ENCODE data around the gene AP1M2. TPM values are rescaled to one million over a fixed set of nuclear protein-coding genes. Genes with fewer than 3 reads are reported as not detected.

AP1M2 gene
- total and polyA plus RNA-seq, 4 experiments from 2014 or later = not detected

DNA sequence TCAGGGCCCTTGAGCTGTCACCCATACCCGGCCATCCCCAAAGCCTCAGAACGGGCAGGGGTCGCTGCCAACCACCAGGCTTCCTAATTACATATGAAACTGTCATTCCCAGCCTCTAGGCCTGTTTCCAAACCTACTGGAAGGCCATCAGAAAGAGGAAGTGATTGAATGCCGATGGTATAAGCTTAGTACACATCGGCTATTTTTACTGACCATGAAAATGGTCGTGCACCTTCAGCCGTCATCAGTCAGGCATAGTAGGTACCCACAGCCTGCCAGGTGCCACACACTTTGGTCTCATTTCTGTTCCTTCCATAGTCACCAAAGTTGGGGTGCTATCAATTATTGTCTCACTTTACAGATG lies 31.5 kb downstream of the AP1M2 start:
- Histone ChIP-seq H3K27me3 (ENCODE audit: insufficient read depth, low read length) (no peaks in the 10 kb centered on the region), H3K4me1 (ENCODE audit: insufficient read depth, low read length) (peaks cover 51% of the 10 kb centered on the region), H3K36me3 (ENCODE audit: insufficient read depth, low read length) (peaks cover 69% of the 10 kb centered on the region), H3K9me3 (ENCODE audit: control insufficient read depth in 1 of 2, low read length in 2 of 2) (no peaks in the 10 kb centered on the region), H3K4me3 (ENCODE audit: low read length in 2 of 2) (no peak overlapping the region), H3K27ac (ENCODE audit: low read depth, low read length) (peak overlapping the region; percentile 53)
- no peaks in the 10 kb centered on the region for H3K27me3 Mint-ChIP-seq
- ChIA-PET POLR2A (ENCODE audit: partially characterized antibody) (interaction anchor here (1.2 to 7.0 kb wide), 3 partner anchors 10 to 146 kb away, joined by 4 to 128 read pairs (median 5); partner anchors contain the start of genes CDKN2D, KRI1 and QTRT1), CTCF (ENCODE audit: partially characterized antibody) (interaction anchor here (0.8 to 4.3 kb wide), 7 partner anchors 10 to 49 kb away, joined by 3 to 16 read pairs (median 4); no protein-coding TSS in a partner anchor)
- peak overlapping the region in 3 of 8 donors; percentile 8 to 35 (median 17) for H3K4me3 Mint-ChIP-seq
- intact Hi-C loops (cut with micrococcal nuclease) = no loop called here
- DNase-seq = no peak
- peak overlapping the region in 6 of 7 donors; percentile 64 to 90 (median 76) for H3K27ac Mint-ChIP-seq
- H3K4me1 Mint-ChIP-seq = peaks cover 20 to 56% (median 35%) of the 10 kb centered on the region in 4 donors
- no peaks in the 10 kb centered on the region for H3K9me3 Mint-ChIP-seq
- peaks cover 28 to 55% of the 10 kb centered on the region in 2 donors for H3K36me3 Mint-ChIP-seq

DNA sequence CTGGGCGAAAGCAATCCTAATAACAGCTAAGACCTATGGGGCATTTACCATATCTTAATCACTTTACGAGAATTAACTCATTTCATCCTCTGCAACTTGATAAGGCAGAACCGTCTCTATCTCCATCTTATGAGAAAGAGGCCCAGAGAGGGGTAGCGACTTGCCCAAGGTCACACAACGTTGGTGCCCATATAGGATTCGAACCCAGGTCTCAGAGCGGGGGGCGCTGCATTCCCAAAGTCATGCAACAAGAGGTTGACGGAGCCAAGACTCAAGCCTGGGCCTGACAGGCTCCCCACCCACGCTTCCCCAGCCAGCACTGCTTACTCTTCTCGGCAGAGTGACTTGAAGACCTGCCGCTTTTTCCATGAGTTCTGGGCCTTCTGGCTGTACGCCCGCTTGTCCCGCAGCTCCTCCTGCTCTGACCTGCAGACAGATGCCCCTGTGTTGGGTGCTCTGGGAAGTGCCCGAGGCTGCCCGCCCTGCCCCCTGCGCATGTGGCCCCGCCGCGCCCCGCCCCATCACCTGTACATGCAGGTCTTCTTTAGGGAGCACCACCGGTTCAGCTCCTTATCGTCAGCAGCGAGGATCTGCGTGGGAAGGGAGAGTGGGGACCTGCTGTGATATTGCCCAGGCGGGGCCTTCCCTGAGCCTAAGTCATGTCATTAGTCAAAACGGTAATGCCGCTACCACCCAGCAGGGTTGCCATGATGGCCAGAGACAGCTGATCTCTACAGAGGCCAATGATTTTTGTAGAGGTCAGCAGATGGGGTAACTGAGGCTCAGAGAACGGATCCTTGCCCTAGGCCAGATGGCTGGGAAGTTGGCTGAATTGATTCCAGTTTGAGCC lies 32.1 kb downstream of the AP1M2 start:
- Mint-ChIP-seq H3K36me3 (peaks cover 30 to 58% of the 10 kb centered on the region in 2 donors), H3K4me1 (peaks cover 20 to 56% (median 36%) of the 10 kb centered on the region in 4 donors), H3K4me3 (peak overlapping the region in 7 of 8 donors; percentile 71 to 86 (median 83)), H3K9me3 (no peaks in the 10 kb centered on the region), H3K27ac (peak overlapping the region; percentile 35 to 95 (median 93)), H3K27me3 (no peaks in the 10 kb centered on the region)
- H3K4me1 ChIP-seq (ENCODE audit: insufficient read depth, low read length) = peaks cover 51% of the 10 kb centered on the region
- no peak for DNase-seq
- peaks cover 63% of the 10 kb centered on the region for H3K36me3 ChIP-seq (ENCODE audit: insufficient read depth, low read length)
- intact Hi-C loops (cut with micrococcal nuclease) = loop anchor here (1.0 kb wide), 2 partner anchors 11 to 12 kb away; partner anchors contain the start of genes ATG4D and KRI1
- CTCF ChIA-PET (ENCODE audit: partially characterized antibody) = interaction anchor here (1.0 to 4.3 kb wide), 12 partner anchors 9 to 151 kb away, joined by 3 to 31 read pairs (median 4); partner anchors contain the start of gene CDKN2D
- peak overlapping the region in 1 of 2 donors; percentile 22 for H3K4me3 ChIP-seq (ENCODE audit: low read length in 2 of 2)
- H3K9me3 ChIP-seq (ENCODE audit: control insufficient read depth in 1 of 2, low read length in 2 of 2) = no peaks in the 10 kb centered on the region
- H3K27ac ChIP-seq (ENCODE audit: low read depth, low read length) = peak overlapping the region; percentile 53
- H3K27me3 ChIP-seq (ENCODE audit: insufficient read depth, low read length) = no peaks in the 10 kb centered on the region
- POLR2A ChIA-PET (ENCODE audit: partially characterized antibody) = interaction anchor here (1.2 to 7.0 kb wide), 6 partner anchors 10 to 146 kb away, joined by 4 to 128 read pairs (median 10); partner anchors contain the start of genes ATG4D, CDKN2D, KRI1 and QTRT1

DNA sequence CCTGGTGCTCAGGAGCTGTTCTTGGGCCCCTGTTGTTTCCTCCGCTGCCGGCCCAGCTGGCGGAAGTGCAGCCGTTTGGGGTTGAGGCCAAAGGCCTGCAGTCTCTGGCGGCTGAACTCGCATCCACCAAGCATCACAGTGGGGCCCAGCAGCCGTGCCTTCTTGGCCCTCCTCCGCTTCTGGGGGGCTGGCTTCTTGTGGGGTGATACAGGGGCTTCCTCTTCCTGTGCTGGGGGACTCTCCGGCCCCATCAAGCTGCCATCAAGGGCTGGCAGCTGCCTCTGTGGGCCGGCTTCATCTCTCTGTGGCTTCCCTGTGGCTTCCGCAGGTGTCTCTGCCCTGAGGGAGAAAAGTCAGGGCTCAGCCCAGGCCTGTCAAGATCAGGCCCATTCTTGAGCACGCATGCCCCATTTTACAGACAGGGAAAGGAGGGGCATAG lies 33.1 kb downstream of the AP1M2 start:
- Mint-ChIP-seq H3K27ac (peak overlapping the region; percentile 90 to 97 (median 93)), H3K4me1 (peaks cover 20 to 56% (median 36%) of the 10 kb centered on the region in 4 donors), H3K9me3 (no peaks in the 10 kb centered on the region), H3K4me3 (peak overlapping the region; percentile 45 to 86 (median 82)), H3K27me3 (no peaks in the 10 kb centered on the region), H3K36me3 (peaks cover 29 to 66% of the 10 kb centered on the region in 2 donors)
- Histone ChIP-seq H3K36me3 (ENCODE audit: insufficient read depth, low read length) (peaks cover 53% of the 10 kb centered on the region), H3K27ac (ENCODE audit: low read depth, low read length) (peak overlapping the region; percentile 53), H3K9me3 (ENCODE audit: control insufficient read depth in 1 of 2, low read length in 2 of 2) (no peaks in the 10 kb centered on the region), H3K4me1 (ENCODE audit: insufficient read depth, low read length) (peaks cover 51% of the 10 kb centered on the region), H3K4me3 (ENCODE audit: low read length in 2 of 2) (peak overlapping the region; percentile 2 to 22), H3K27me3 (ENCODE audit: insufficient read depth, low read length) (no peaks in the 10 kb centered on the region)
- peak; percentile 63 to 73 (median 68) for DNase-seq
- ChIA-PET POLR2A (ENCODE audit: partially characterized antibody) (interaction anchor here (0.6 to 7.0 kb wide), 9 partner anchors 10 to 148 kb away, joined by 3 to 128 read pairs (median 4); partner anchors contain the start of genes ATG4D, CDKN2D, KRI1 and QTRT1), CTCF (ENCODE audit: partially characterized antibody) (interaction anchor here (0.6 to 4.3 kb wide), 13 partner anchors 9 to 474 kb away, joined by 3 to 31 read pairs (median 4); partner anchors contain the start of genes CDKN2D and QTRT1)
- intact Hi-C loops (cut with micrococcal nuclease) = loop anchor here (1.0 kb wide), 2 partner anchors 11 to 12 kb away; partner anchors contain the start of genes ATG4D and KRI1

- Mint-ChIP-seq H3K9me3 (no peaks in the 10 kb centered on the region), H3K27ac (peak overlapping the region; percentile 90 to 97 (median 93))
- H3K4me1 ChIP-seq (ENCODE audit: insufficient read depth, low read length) = peaks cover 51% of the 10 kb centered on the region
Measured at GRCh38 chr19:10553087-10553667, 33.9 kb downstream of the AP1M2 start.

GRCh38 chr19:10552510-10553053 lies 34.5 kb downstream of the AP1M2 start:
- DNase-seq = no peak
- no peak overlapping the region for H3K4me3 ChIP-seq (ENCODE audit: low read length in 2 of 2)
- POLR2A ChIA-PET (ENCODE audit: partially characterized antibody) = interaction anchor here (0.7 to 7.0 kb wide), 8 partner anchors 9 to 149 kb away, joined by 3 to 128 read pairs (median 4); partner anchors contain the start of genes ATG4D, CDKN2D, KRI1 and QTRT1

More at GRCh38 chr19:10553087-10553667, 33.9 kb downstream of the AP1M2 start:
- POLR2A ChIA-PET (ENCODE audit: partially characterized antibody) = interaction anchor here (0.7 to 7.0 kb wide), 9 partner anchors 9 to 148 kb away, joined by 3 to 128 read pairs (median 5); partner anchors contain the start of genes ATG4D, CDKN2D, KRI1 and QTRT1
- peak overlapping the region; percentile 53 for H3K27ac ChIP-seq (ENCODE audit: low read depth, low read length)
- no peaks in the 10 kb centered on the region for H3K9me3 ChIP-seq (ENCODE audit: control insufficient read depth in 1 of 2, low read length in 2 of 2)
- peaks cover 53% of the 10 kb centered on the region for H3K36me3 ChIP-seq (ENCODE audit: insufficient read depth, low read length)
- CTCF ChIA-PET (ENCODE audit: partially characterized antibody) = interaction anchor here (0.6 to 4.3 kb wide), 19 partner anchors 10 to 475 kb away, joined by 3 to 31 read pairs (median 4); partner anchors contain the start of genes CDKN2D and QTRT1
- intact Hi-C loops (cut with micrococcal nuclease) = no loop called here
- no peaks in the 10 kb centered on the region for H3K27me3 Mint-ChIP-seq
- no peaks in the 10 kb centered on the region for H3K27me3 ChIP-seq (ENCODE audit: insufficient read depth, low read length)
- H3K4me1 Mint-ChIP-seq = peaks cover 20 to 53% (median 36%) of the 10 kb centered on the region in 4 donors
- H3K4me3 Mint-ChIP-seq = peak overlapping the region in 6 of 8 donors; percentile 64 to 86 (median 84)
- H3K4me3 ChIP-seq (ENCODE audit: low read length in 2 of 2) = no peak overlapping the region
- peak in 1 of 5 donors; percentile 8 for DNase-seq
- H3K36me3 Mint-ChIP-seq = peaks cover 29 to 67% of the 10 kb centered on the region in 2 donors

GRCh38 chr19:10551698-10552301 lies 35.3 kb downstream of the AP1M2 start:
- Histone ChIP-seq H3K9me3 (ENCODE audit: control insufficient read depth in 1 of 2, low read length in 2 of 2) (no peaks in the 10 kb centered on the region), H3K27ac (ENCODE audit: low read depth, low read length) (peak overlapping the region; percentile 53), H3K36me3 (ENCODE audit: insufficient read depth, low read length) (peaks cover 53% of the 10 kb centered on the region), H3K4me1 (ENCODE audit: insufficient read depth, low read length) (peaks cover 51% of the 10 kb centered on the region), H3K27me3 (ENCODE audit: insufficient read depth, low read length) (no peaks in the 10 kb centered on the region), H3K4me3 (ENCODE audit: low read length in 2 of 2) (no peak overlapping the region)
- intact Hi-C loops (cut with micrococcal nuclease) = no loop called here
- peak overlapping the region; percentile 29 to 86 (median 63) for H3K27ac Mint-ChIP-seq
- peak in 3 of 5 donors; percentile 23 to 28 (median 27) for DNase-seq
- ChIA-PET POLR2A (ENCODE audit: partially characterized antibody) (interaction anchor here (1.2 to 7.0 kb wide), 3 partner anchors 14 to 52 kb away, joined by 3 to 128 read pairs (median 13); partner anchors contain the start of genes CDKN2D and KRI1), CTCF (ENCODE audit: partially characterized antibody) (interaction anchor here (0.7 to 4.2 kb wide), 12 partner anchors 10 to 148 kb away, joined by 3 to 31 read pairs (median 4); partner anchors contain the start of genes KRI1 and S1PR5)
- no peaks in the 10 kb centered on the region for H3K9me3 Mint-ChIP-seq
- peak overlapping the region in 1 of 8 donors; percentile 15 for H3K4me3 Mint-ChIP-seq
- H3K36me3 Mint-ChIP-seq = peaks cover 25 to 67% of the 10 kb centered on the region in 2 donors
- H3K27me3 Mint-ChIP-seq = no peaks in the 10 kb centered on the region
- peaks cover 21 to 50% (median 36%) of the 10 kb centered on the region in 4 donors for H3K4me1 Mint-ChIP-seq

More at GRCh38 chr19:10552510-10553053, 34.5 kb downstream of the AP1M2 start:
- no peaks in the 10 kb centered on the region for H3K9me3 ChIP-seq (ENCODE audit: control insufficient read depth in 1 of 2, low read length in 2 of 2)
- H3K36me3 ChIP-seq (ENCODE audit: insufficient read depth, low read length) = peaks cover 48% of the 10 kb centered on the region
- H3K4me3 Mint-ChIP-seq = peak overlapping the region in 4 of 8 donors; percentile 3 to 86 (median 4)
- H3K9me3 Mint-ChIP-seq = no peaks in the 10 kb centered on the region
- H3K4me1 Mint-ChIP-seq = peaks cover 20 to 50% (median 36%) of the 10 kb centered on the region in 4 donors
- peaks cover 25 to 64% of the 10 kb centered on the region in 2 donors for H3K36me3 Mint-ChIP-seq
- CTCF ChIA-PET (ENCODE audit: partially characterized antibody) = interaction anchor here (0.8 to 4.3 kb wide), 13 partner anchors 10 to 147 kb away, joined by 3 to 31 read pairs (median 5); partner anchors contain the start of gene KRI1
- peak overlapping the region; percentile 53 for H3K27ac ChIP-seq (ENCODE audit: low read depth, low read length)
- H3K27ac Mint-ChIP-seq = peak overlapping the region in 6 of 7 donors; percentile 53 to 97 (median 60)
- no peaks in the 10 kb centered on the region for H3K27me3 ChIP-seq (ENCODE audit: insufficient read depth, low read length)
- no peaks in the 10 kb centered on the region for H3K27me3 Mint-ChIP-seq
- intact Hi-C loops (cut with micrococcal nuclease) = no loop called here
- peaks cover 51% of the 10 kb centered on the region for H3K4me1 ChIP-seq (ENCODE audit: insufficient read depth, low read length)
